MM.1S (cell line): ENCODE results near the gene TMEM127.

Experiments used
- CTCF ChIP-seq: fragments of 300-600 bp; sonication (generic); IDR thresholded peaks from 2 replicates; pipeline ENCODE4 v1.5.1; 2016; ENCODE audit warnings: antibody characterized with exemption, low read length, mixed read lengths
- EZH2 ChIP-seq: fragments of 300-600 bp; sonication (generic); optimal IDR thresholded peaks from 2 replicates; pipeline ENCODE3; 2017; ENCODE audit warnings: low read depth, mild to moderate bottlenecking, antibody characterized with exemption, low read length, mixed read lengths

GRCh38 chr2:96301865-96302264 is 36.1 kb upstream of the TMEM127 start:
- no peak for TF ChIP-seq CTCF
- TF ChIP-seq EZH2: no peak
